C4-2B (cell line): ENCODE results near the gene SPACA1.

ENCODE experiments used
- CTCF ChIP-seq: fragments of 450-650 bp; conservative IDR thresholded peaks from 2 replicates; pipeline ENCODE4 v1.5.1; 2017; ENCODE audit warnings: mild to moderate bottlenecking
- ZFX ChIP-seq: fragments of 450-650 bp; IDR thresholded peaks from 2 replicates; pipeline ENCODE4 v1.6.1; 2017

GRCh38 chr6:88047510-88048150 is at the start of gene SPACA1:
- TF ChIP-seq CTCF (no peak), ZFX (no peak)
